Posterior cingulate gyrus (tissue), 11 donors: ENCODE results near the gene DLGAP1.

Experiments used
- DNase-seq, 10 donors: peaks; one replicate each; pipeline versions ENCODE4 v3.0.0 to v3.0.0-alpha.2; 2020 to 2021; ENCODE audit warnings: mixed read lengths in 3 of 10
- intact Hi-C: fragments of 100-400 bp; cut with DNase I; formaldehyde crosslinking; loops from one replicate; pipeline ENCODE4 v1.15.1; 2023

DLGAP1 gene

DNA sequence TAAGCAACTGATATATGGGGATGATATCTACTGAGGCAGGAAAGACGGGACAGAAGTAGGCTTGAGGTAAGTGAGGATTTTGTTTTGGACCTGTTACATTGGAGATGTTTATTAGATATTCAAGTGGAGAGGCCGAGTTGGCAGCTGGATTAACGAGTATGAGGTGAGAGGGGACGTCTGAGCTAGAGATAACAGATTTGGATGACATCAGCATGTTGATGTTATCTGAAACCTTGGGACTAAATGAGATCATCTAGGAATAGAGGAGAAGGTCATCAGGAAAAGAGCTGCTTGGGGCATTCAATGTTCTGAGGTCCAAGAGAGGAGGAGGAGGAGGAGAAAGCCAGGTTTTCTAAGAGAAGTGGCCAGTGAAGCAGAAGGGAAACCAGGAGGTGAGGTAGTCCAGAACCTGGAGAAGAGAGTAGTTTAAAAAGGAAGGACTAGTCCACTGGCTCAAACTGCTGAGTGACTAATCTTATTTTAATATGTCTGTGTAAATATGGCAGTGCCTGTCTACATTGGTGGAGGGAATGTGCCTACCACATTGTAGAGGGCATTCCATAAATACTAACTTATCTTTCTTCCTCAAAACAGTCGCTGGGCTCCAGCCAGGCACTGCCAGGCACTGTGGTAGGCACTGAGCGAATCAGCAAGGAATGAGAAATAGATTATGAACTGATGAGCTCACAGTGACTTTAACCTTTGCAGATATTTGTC lies 488.3 kb downstream of the DLGAP1 start:
- no peak for DNase-seq
- intact Hi-C loops: no loop called here

DNA sequence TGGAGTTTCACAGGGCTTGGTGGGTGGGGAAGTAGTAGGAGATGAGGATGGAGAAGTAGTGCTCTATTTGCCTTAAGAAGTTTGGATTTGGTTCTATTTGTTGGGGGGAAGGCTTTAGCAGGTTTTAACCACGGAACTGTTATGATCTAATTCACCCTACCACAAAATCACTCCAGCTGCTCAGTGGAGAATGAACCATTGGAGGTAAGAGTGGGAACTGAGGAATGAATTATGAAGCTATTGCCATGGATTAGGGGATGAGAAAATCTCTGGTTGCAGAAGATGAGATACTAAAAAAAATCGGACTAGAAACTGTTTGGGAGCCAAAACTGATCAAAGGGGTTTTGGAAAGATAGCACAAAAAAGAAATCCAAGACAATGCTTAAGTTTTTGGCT lies 488.9 kb downstream of the DLGAP1 start:
- intact Hi-C loops: no loop called here
- DNase-seq: no peak

DNA sequence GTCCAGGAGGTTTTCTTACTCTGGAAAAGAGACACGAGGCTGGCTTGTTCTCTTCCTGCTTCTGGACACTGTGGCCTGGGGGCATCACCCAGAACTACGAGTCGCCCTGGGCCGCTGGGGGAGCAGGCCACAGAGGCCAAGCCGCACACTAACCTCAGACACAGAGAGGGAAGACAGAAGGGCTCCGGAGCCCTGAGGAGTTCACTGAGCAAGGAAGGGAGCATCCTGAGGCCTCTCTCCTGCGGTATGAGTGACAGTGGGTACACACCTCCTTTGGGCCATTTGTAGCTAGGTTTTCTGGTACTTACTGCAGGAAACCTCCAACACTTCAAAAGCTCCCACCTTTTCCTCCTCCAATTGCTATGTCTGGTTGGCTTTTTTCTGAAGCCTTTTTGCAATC lies 494.1 kb downstream of the DLGAP1 start:
- no peak for DNase-seq
- intact Hi-C loops: no loop called here

DNA sequence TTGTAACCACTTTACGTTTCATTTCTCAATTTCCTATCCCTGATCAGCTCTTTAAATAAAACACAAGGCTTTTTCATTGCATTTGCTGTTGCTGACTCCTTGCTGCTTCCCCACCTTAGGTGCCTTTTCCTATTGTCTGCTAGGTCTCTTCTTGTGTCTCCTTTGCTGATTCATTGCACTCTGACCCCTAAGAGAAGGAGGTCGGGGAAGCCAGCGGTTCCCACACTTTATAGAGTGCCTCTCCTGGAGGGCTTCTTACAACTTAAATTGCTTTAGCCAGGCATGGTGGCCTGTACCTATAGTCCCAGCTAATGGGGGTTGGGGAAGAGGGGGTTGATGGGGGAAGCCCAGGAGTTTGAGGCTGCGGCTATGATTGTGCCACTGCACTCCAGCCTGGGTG lies 495.0 kb downstream of the DLGAP1 start:
- no peak for DNase-seq
- intact Hi-C loops: no loop called here

DNA sequence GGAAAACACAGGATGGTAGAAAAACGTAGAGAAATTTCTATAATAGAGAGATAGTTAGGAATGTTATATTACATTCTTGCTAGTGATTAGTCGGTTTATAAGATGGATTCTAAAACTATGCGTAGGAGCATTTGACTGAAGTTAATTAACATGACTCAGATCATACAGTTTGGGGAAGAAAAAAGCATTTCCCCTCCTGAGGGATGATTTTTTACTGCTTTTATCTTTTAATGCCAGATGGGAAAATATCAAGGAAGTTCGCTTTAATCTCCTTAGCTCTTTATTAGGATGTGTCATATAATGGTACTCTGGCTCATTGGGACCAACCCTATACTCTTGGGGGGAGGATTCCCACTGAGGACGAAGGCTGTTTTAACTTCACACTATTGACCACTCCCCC lies 503.1 kb downstream of the DLGAP1 start:
- intact Hi-C loops: no loop called here
- no peak for DNase-seq

DNA sequence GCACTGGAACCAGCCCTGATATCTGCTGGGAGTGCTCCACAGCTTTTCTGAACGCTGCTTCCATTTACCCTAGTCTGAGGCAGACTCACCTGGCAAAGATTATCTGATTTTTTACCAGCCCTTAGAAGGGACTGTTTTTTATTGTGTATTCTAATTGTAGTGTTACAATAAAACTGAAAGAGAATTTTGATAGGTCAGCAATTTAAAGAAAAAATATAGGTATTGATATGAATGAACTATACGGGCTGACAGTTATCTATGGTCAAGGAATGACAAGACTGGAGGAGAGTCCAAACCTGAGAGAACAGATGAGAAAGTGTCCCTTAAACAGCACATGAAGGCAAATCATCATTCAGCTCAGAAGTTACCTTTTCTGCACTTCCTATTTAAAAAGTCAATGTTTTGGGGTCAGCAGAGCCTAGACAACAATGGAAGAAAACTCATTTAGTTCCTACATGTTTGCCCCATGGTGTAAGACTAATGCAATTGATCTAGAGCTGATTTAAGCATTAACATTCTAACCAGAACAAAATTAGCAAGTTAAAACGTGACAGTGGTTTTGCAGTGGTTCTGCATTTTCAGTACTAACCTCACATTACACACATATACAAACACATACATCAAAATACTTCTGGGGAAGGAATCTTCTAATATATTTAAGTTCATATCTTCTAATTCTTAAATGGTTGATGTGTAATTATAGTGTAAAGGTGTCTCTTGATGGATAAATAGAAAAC lies 504.3 kb downstream of the DLGAP1 start:
- DNase-seq: no peak
- intact Hi-C loops: no loop called here

DNA sequence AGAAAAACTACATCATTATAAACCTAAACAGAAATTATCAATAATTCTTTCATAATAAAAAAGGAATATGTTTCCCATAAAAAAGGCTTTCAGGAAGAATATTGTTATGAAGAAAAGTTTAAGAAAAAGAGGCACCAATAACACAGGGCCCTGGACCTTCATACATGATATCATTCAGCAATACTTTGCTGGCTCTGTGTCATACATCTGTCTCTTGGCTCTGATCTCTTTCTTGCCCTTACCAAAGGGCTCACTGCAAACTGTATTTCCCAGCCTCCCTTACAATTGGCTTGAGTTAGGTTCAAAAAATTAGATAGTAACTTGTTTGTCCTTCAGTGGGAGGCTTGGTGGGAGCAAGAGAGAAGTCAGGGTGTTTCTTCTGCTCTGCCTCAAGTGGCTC lies 506.1 kb downstream of the DLGAP1 start:
- DNase-seq: no peak
- intact Hi-C loops: no loop called here

DNA sequence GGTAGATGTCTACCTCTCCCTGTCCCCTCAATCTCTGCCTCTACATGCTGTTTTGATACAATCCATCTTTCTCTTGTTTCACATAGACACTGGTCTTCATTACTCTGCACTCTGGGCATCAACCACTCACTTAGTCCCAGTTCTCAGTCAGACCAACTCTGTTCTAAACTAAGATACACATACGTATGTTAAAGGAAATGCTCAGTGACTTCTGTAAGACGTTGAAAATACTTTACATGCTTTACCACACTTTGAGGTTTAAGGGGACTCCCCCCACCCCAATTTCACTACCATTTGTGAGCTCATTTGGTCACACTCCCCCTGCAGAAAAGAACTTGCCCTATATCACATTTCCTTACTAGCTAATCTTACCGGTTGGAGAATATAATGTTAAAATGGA lies 507.7 kb downstream of the DLGAP1 start:
- no peak for DNase-seq
- intact Hi-C loops: no loop called here

DNA sequence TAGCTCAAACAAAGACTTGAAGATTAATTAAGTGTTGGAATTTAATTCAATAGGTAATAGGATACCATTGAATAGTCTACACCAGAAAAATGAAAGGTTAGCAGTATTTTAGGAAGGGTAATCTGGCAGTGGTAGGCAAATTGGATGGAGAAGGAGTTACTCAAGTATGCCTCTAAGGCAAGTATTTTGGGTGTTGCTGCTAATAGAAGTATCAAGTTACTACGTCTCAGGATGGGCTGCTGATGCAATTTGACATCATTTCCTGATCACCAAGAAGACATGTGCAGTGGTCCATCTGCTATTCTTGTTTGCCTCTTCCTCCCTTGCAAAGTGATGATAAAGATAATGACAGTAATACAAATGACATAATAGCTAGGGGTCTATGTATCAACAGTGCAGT lies 519.8 kb downstream of the DLGAP1 start:
- intact Hi-C loops: no loop called here
- no peak for DNase-seq

DNA sequence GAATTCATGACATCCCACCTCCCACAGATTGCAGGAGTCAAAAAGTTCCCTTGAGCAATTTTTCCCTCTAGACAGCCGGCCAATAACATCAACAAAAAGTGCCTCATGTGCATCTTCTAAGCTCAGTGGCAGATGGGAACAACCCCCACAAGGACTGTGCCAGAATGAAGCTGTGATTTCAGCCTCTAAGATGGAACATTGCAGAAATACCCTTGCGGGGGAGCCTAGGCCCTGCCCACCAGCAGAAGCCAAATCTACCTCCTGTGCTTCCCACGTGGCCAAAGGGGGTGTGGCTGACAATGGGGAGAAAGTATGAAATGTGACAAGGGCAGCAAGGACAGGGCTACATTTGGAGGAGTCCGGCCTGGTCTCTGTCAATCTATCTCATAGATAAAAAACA lies 522.8 kb downstream of the DLGAP1 start:
- peak in 9 of 10 donors; percentile 17 to 91 (median 62) for DNase-seq
- intact Hi-C loops: no loop called here

DNA sequence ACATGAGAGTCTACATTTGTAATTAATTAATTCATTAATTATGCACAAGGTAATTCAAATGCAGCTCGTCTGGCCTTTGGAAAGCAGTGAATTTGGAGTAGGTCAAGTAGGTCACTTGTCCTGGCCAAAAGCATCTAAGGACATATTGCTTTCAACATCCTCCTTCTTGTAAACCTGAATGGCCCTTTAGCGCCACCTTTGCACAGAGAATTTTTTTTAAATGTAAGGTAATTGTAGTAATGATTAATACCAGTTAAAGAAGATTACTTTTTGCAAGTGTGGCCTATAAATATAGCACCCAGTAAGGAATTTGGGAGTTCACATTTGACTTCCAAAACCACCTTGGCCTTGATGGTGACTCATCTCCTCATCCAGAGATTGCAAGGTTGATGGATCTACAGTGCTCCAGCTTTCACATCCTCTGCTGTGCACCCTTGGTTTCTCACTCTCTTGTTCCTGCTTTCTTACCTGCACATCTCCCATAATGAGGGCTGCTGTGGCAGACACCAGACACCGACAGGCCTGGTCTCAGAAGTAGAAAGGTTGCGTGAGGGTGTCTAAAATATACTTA lies 523.5 kb downstream of the DLGAP1 start:
- intact Hi-C loops: no loop called here
- DNase-seq: no peak

DNA sequence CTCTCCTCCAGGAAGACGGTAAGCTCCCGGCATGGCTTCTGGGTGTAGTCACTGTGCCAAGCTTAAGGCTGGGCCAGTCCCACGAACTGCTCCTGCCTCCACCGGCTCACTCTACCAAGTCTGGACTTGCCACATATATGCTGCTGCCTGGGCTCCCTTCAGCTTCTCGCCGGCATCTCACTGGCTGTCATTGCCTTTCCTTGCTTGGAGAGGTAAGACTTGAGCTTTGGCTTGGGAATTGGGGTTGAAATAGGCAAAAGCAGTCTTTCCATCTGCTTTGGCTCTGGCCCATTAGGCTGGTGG lies 524.1 kb downstream of the DLGAP1 start:
- intact Hi-C loops: no loop called here
- peak in 2 of 10 donors; percentile 8 to 79 for DNase-seq

DNA sequence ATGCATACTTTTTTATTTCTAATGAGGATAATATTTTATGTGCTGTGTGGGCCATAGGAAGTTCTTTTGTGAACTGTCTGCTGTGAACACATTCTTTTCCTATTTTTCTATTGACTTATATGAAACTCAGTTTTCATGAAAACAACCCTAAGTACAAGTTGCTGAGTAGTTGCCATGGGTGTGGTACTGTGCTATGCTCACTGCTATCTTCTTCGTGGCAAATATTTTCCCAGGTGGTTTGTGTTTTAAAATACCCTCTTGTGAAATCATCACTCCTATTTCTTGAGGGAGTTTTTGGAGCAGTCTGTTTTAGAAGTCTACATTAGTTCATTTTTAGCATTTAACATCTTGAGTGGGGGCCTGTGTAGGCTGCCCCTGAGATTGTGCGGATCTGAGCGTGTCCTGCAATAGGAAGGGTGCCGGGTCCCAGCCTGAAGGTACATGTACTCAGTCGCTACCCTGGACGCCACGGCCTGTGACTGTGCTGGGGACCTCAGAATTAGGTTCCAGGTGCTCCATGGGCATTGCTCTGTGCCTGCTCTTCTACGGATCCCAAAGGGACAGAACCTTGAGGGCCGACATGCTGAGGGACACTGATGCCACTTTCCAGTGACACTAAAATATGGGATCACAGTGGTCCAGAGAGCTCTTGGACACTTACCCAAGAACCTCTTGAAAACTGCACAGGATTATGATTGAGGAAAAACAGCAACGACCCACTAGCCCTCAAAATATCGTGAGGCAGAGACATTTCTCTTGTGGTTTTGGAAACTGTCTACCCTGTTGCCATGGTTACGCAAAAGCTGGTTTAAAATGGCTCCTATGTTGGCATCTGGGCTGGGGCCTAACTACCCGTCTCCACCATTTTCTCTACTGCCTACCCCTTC lies 524.7 kb downstream of the DLGAP1 start:
- intact Hi-C loops: no loop called here
- peak in 2 of 10 donors; percentile 22 to 80 for DNase-seq

DNA sequence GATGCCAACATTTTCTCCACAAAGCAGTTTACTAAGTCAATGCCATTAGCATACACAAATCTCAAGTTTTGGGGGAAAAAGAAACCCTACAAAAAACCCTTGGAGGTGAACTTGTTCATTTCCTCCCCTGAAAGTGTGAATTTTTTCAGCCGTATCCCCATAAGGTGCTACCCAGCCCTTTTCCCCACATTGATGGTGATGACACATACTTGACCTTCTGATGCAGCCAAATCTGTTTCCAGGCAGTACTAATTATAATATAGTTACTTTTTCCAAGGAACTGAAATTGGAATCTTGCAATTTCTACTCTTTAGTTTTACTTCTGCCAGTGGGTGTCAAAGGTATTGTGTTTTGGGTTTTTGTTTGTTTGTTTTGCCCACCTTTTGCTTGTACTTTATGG lies 530.7 kb downstream of the DLGAP1 start:
- no peak for DNase-seq
- intact Hi-C loops: no loop called here

DNA sequence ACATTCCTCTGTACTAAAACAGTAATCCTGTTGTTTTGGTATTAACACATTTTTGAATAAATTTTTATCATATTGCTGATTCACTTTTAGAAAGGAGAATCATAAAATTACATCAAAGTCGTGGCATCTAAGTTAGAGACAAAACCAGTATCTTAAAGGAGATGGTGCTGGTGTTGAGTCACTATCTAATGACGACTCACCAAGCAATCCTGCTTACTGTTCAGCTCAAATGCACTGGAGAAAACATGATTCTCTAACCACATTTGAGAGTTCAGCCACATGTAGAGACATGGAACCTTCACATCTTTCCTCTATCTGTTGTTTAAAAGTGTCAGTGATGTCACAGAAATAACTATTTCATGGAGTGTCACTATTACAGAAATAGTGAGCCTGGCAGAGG lies 531.4 kb downstream of the DLGAP1 start:
- DNase-seq: no peak
- intact Hi-C loops: no loop called here

DNA sequence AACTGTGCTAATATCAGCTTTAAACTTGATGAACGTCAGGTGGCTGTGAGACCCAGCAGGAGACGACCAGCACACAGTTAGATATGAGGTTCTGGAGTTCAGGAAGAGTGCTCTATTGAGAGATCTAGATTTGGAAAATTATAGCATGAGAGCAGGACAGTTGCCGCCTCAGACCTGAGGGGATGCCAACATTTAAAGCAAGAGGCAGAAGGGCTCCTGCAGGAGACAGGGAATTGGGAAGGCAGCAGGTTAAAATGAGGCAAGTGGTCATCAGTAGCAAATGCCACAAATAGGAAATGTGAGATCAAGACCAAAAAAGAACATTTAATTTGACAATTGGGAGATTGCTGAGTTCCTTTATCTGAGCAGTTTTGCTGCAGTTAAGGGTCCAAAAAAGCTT lies 533.3 kb downstream of the DLGAP1 start:
- intact Hi-C loops: no loop called here
- DNase-seq: no peak

DNA sequence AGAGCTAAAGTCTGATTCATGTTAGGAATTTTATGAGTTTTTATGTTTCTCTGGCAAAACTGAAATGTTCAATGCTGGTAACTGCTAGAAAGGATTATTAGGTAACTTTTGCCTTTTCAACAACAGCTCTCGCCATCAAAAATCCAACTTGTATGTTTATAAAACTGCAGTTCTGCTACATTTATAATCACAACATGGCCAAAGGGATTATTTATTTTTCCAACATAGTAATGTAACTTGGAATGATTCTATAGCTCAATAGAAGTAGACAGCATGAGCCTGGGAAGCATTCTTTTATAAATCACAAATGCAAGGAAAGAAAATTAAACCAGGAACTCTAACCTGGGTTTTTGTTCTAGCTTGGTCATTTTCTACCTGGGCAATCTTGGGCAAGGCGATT lies 534.3 kb downstream of the DLGAP1 start:
- DNase-seq: no peak
- intact Hi-C loops: no loop called here

DNA sequence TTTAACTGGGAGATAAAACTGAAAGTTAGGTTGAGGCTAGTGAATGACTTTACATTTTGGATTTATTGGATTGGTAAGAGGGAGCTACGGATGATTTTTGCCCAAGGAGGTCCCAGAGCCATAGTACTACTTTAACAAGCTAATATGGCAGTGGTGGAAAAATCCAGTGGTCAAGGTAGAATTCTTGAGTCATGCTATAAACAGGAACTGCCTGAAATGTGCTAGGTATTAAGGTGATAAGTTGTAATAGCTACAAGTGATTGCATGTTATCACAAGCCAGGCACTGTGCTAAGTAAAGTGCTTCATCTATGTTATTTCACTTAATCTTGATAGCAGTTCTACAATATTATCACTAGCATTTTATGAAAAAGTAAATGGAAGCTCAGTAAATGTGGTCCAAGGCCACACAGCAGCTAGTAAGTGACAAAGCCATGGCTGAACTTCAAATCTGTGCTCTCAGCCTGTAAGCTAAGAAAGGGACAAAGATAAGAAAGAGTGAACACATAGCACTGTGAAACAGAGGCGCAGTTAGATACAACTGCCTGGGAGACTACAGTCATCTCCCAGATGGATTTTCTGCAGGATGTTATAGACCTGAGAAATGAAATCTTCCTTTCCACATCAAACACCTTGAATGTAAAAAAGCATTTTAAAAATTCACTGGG lies 535.6 kb downstream of the DLGAP1 start:
- no peak for DNase-seq
- intact Hi-C loops: no loop called here

DNA sequence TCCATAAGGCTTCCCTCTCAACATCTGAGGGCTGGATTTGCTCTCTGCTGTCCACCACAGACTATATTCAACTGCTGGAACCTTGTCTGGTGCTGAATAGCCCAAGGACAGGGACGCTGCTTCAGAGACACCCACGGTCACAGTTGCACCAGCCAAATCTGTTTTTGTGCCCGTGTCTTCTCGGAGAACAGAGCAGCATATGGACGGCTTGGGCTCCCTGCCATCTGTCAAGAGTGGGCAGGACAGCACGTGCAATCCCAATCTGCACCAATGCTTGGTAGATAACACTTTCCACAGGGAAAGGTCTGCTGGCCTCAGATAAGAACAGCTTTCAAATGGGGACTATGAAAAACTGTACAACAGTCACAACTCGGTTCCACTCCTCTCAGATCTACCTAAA lies 539.0 kb downstream of the DLGAP1 start:
- intact Hi-C loops: no loop called here
- DNase-seq: peak in 8 of 10 donors; percentile 50 to 90 (median 68)

DNA sequence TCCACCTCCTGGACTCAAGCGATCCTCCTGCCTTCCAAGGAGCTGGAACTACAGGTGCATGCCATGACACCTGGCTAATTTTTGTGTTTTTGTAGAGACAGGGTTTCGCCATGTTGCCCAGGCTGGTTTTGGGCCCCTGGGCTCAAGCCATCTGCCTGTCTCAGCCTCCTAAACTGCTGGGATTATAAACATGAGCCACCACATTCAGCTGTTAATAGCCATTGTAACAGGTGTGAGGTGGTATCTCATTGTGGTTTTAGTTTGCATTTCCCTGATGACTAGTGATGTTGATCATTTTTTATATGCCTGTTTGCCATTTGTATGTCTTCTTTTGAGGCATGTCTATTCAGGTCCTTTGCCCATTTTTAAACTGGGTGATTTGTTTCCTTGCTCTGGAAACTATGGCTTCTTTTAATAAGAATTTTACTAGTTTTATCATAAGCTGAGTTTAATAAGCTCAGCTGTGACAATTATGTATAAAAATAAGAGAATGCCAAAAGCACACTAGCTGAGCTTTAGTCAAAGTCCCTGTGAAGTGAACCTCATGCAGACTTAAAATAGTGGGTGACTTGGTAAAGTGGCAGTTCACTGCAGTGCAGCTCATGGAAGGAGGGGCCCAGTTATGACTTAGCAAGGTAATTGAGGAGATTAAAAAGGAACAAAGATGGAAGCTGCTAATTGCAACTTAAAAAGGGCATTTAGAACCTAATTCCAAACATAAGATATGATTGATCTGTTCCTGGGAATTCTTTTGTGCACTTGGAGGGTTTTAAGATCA lies 540.1 kb downstream of the DLGAP1 start:
- no peak for DNase-seq
- intact Hi-C loops: no loop called here
